ENCODE measurements around the gene SLC25A42.
A peak's percentile ranks its signal among the peaks of the same experiment; 100 is the strongest.

DNA sequence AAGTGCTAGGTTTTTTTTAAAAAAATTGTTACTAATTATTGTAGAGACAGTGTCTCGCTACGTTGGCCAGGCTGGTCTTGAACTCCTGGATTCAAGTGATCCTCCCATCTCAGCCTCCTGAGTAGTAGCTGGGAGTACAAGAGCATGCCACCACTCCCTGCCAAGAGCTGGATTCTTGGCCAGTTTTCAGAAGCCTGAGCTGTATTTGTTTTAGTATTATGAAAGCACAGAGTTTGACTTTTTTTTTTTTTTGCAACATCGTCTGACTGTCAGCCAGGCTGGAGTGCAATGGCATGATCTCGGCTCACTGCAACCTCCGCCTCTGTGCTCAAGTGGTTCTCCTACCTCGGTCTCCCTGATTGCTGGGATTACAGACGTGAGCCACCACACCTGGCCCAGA, 23.4 kb upstream of the SLC25A42 start:
- TF ChIP-seq, protein P1, sequence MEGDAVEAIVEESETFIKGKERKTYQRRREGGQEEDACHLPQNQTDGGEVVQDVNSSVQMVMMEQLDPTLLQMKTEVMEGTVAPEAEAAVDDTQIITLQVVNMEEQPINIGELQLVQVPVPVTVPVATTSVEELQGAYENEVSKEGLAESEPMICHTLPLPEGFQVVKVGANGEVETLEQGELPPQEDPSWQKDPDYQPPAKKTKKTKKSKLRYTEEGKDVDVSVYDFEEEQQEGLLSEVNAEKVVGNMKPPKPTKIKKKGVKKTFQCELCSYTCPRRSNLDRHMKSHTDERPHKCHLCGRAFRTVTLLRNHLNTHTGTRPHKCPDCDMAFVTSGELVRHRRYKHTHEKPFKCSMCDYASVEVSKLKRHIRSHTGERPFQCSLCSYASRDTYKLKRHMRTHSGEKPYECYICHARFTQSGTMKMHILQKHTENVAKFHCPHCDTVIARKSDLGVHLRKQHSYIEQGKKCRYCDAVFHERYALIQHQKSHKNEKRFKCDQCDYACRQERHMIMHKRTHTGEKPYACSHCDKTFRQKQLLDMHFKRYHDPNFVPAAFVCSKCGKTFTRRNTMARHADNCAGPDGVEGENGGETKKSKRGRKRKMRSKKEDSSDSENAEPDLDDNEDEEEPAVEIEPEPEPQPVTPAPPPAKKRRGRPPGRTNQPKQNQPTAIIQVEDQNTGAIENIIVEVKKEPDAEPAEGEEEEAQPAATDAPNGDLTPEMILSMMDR (conservative IDR thresholded peaks at IDR 0.05; ENCODE audit: low read depth, low read length) = no peak
- TF ChIP-seq POLR2A (IDR thresholded peaks at IDR 0.05; ENCODE audit: low read depth, low read length) = no peak
- TF ChIP-seq, protein P2, sequence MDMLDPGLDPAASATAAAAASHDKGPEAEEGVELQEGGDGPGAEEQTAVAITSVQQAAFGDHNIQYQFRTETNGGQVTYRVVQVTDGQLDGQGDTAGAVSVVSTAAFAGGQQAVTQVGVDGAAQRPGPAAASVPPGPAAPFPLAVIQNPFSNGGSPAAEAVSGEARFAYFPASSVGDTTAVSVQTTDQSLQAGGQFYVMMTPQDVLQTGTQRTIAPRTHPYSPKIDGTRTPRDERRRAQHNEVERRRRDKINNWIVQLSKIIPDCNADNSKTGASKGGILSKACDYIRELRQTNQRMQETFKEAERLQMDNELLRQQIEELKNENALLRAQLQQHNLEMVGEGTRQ (IDR thresholded peaks at IDR 0.05; ENCODE audit: low read depth, low read length) = no peak
- no peak for TF ChIP-seq BHLHE40 (IDR thresholded peaks at IDR 0.05; ENCODE audit: low read depth, low read length)
- TF ChIP-seq RAD21 (IDR thresholded peaks at IDR 0.05; ENCODE audit: low read length) = no peak
- no peak for TF ChIP-seq NFE2L2 (IDR thresholded peaks at IDR 0.05; ENCODE audit: low read depth, low read length)
- peak; percentile 50; the same call in 1 of the 2 replicates for TF ChIP-seq CEBPB (IDR thresholded peaks at IDR 0.05; ENCODE audit: low read depth, low read length)
- TF ChIP-seq RFX5 (IDR thresholded peaks at IDR 0.05; ENCODE audit: low read depth, low read length) = no peak
- TF ChIP-seq FOS (IDR thresholded peaks at IDR 0.05; ENCODE audit: low read depth, low read length) = no peak
- TF ChIP-seq SMC3 (IDR thresholded peaks at IDR 0.05; ENCODE audit: low read depth, low read length) = no peak
- no peak for TF ChIP-seq MAZ (IDR thresholded peaks at IDR 0.05; ENCODE audit: borderline replicate concordance, low read depth, low read length)
- TF ChIP-seq MXI1 (IDR thresholded peaks at IDR 0.05; ENCODE audit: borderline replicate concordance, low read depth, low read length) = no peak
